H7 (cell line): ENCODE measurements around the gene PPP1R12B. TPM values are rescaled to one million over a fixed set of nuclear protein-coding genes. Genes with fewer than 3 reads are reported as not detected.
A peak's percentile ranks its signal among the peaks of the same experiment; 100 is the strongest.

ENCODE experiments used
- DNase-seq: peaks from one replicate; pipeline ENCODE4 v3.0.0; 2012
- H3K27me3 ChIP-seq: 2 replicates; pipeline ENCODE4 v1.6.0; 2011; ENCODE audit warnings: mild to moderate bottlenecking, low read length; ENCODE audit not compliant: control insufficient read depth, insufficient read depth
- H3K36me3 ChIP-seq: replicated peaks from 2 replicates; pipeline ENCODE4 v1.5.1; 2011; ENCODE audit warnings: low read length; ENCODE audit not compliant: control insufficient read depth, insufficient read depth
- H3K4me3 ChIP-seq: 2 replicates; pipeline ENCODE4 v1.5.1; 2011; ENCODE audit warnings: low read depth, mild to moderate bottlenecking, control low read depth, low read length, moderate library complexity; ENCODE audit not compliant: insufficient read depth
- total RNA-seq: library from RNA; depleted of rRNA; stranded (reverse); fragments of >200 nt; shearing (Covaris generic); gene quantifications from 2 replicates; pipeline ENCODE4 v1.2.3, GENCODE V29; 2014; rRNA removed

Gene PPP1R12B
- total RNA-seq = 4.5 and 14.5 TPM in 2 replicates

- H3K4me3 ChIP-seq = peak within 1 kb of the TSS; percentile 95
- no peaks in the 10 kb centered on the region for H3K36me3 ChIP-seq
- no peaks in the 10 kb centered on the region for H3K27me3 ChIP-seq
- peak; percentile 89 for DNase-seq
Observed at GRCh38 chr1:202348509-202349205, at the start of gene PPP1R12B. TSS of gene PPP1R12B (plus strand) at chr1:202348699. CDS start at chr1:202348852, 153 bp downstream.

- no peak for DNase-seq
- no peak overlapping the region for H3K4me3 ChIP-seq
- H3K27me3 ChIP-seq = no peaks in the 10 kb centered on the region
- H3K36me3 ChIP-seq = no peaks in the 10 kb centered on the region
Observed at GRCh38 chr1:202302166-202302565, 46.3 kb upstream of the PPP1R12B start.

GRCh38 chr1:202304375-202304774 lies 44.1 kb upstream of the PPP1R12B start:
- Histone ChIP-seq H3K4me3 (no peak overlapping the region), H3K27me3 (no peaks in the 10 kb centered on the region), H3K36me3 (no peaks in the 10 kb centered on the region)
- DNase-seq = no peak

- H3K36me3 ChIP-seq = no peaks in the 10 kb centered on the region
- no peaks in the 10 kb centered on the region for H3K27me3 ChIP-seq
- no peak for DNase-seq
- no peak overlapping the region for H3K4me3 ChIP-seq
Observed at GRCh38 chr1:202305168-202305567, 43.3 kb upstream of the PPP1R12B start.

- Histone ChIP-seq H3K27me3 (no peaks in the 10 kb centered on the region), H3K4me3 (no peak overlapping the region), H3K36me3 (no peaks in the 10 kb centered on the region)
- no peak for DNase-seq
Observed at GRCh38 chr1:202306535-202307345, 41.8 kb upstream of the PPP1R12B start.

GRCh38 chr1:202310071-202310725 lies 38.3 kb upstream of the PPP1R12B start:
- DNase-seq = no peak
- Histone ChIP-seq H3K4me3 (no peak overlapping the region), H3K36me3 (no peaks in the 10 kb centered on the region), H3K27me3 (no peaks in the 10 kb centered on the region)

- Histone ChIP-seq H3K4me3 (no peak overlapping the region), H3K27me3 (no peaks in the 10 kb centered on the region), H3K36me3 (no peaks in the 10 kb centered on the region)
- DNase-seq = no peak
Observed at GRCh38 chr1:202310746-202311145, 37.8 kb upstream of the PPP1R12B start.

GRCh38 chr1:202311875-202312635 lies 36.4 kb upstream of the PPP1R12B start:
- Histone ChIP-seq H3K27me3 (no peaks in the 10 kb centered on the region), H3K4me3 (no peak overlapping the region), H3K36me3 (no peaks in the 10 kb centered on the region)
- DNase-seq = no peak

- Histone ChIP-seq H3K36me3 (no peaks in the 10 kb centered on the region), H3K27me3 (no peaks in the 10 kb centered on the region), H3K4me3 (no peak overlapping the region)
- DNase-seq = peak; percentile 93
Observed at GRCh38 chr1:202315576-202316168, 32.8 kb upstream of the PPP1R12B start.

GRCh38 chr1:202316186-202316585 lies 32.3 kb upstream of the PPP1R12B start:
- no peaks in the 10 kb centered on the region for H3K27me3 ChIP-seq
- no peak overlapping the region for H3K4me3 ChIP-seq
- no peak for DNase-seq
- H3K36me3 ChIP-seq = no peaks in the 10 kb centered on the region

- H3K4me3 ChIP-seq = no peak overlapping the region
- no peak for DNase-seq
- no peaks in the 10 kb centered on the region for H3K27me3 ChIP-seq
- no peaks in the 10 kb centered on the region for H3K36me3 ChIP-seq
Observed at GRCh38 chr1:202317941-202318925, 30.3 kb upstream of the PPP1R12B start.

- H3K27me3 ChIP-seq = no peaks in the 10 kb centered on the region
- DNase-seq = no peak
- no peak overlapping the region for H3K4me3 ChIP-seq
- no peaks in the 10 kb centered on the region for H3K36me3 ChIP-seq
Observed at GRCh38 chr1:202319381-202320080, 29.0 kb upstream of the PPP1R12B start.

GRCh38 chr1:202320081-202320405 lies 28.5 kb upstream of the PPP1R12B start:
- H3K4me3 ChIP-seq = no peak overlapping the region

More at GRCh38 chr1:202320081-202320405, 28.5 kb upstream of the PPP1R12B start:
- Histone ChIP-seq H3K27me3 (no peaks in the 10 kb centered on the region), H3K36me3 (no peaks in the 10 kb centered on the region)
- no peak for DNase-seq
